AG09309 (cell line): ENCODE measurements around the gene C1QTNF5.

Experiments used
- DNase-seq: peaks from one replicate; pipeline ENCODE4 v3.0.0-alpha.2; 2010; ENCODE audit warnings: low read depth
- H3K4me3 ChIP-seq: 2 replicates; pipeline ENCODE4 v1.5.1; 2011; ENCODE audit warnings: mild to moderate bottlenecking, low read depth, low read length, moderate library complexity; ENCODE audit not compliant: control insufficient read depth
- CTCF ChIP-seq: IDR thresholded peaks from 2 replicates; pipeline ENCODE4 v1.5.1; 2011; ENCODE audit warnings: mild to moderate bottlenecking, low read depth, low read length, inconsistent platforms; ENCODE audit not compliant: insufficient read depth, control insufficient read depth; ENCODE audit errors: missing control alignments

Gene C1QTNF5

GRCh38 chr11:119319700-119320239 lies 20.9 kb downstream of the C1QTNF5 start:
- H3K4me3 ChIP-seq, result no peak overlapping the region
- no peak for DNase-seq
- no peak for TF ChIP-seq CTCF

GRCh38 chr11:119319136-119319699 lies 21.5 kb downstream of the C1QTNF5 start:
- H3K4me3 ChIP-seq, result no peak overlapping the region
- no peak for TF ChIP-seq CTCF
- DNase-seq, result no peak

- DNase-seq, result no peak
- no peak overlapping the region for H3K4me3 ChIP-seq
- TF ChIP-seq CTCF, result no peak
Measured at GRCh38 chr11:119318240-119319135, 22.2 kb downstream of the C1QTNF5 start.

- no peak for DNase-seq
- H3K4me3 ChIP-seq, result no peak overlapping the region
- no peak for TF ChIP-seq CTCF
Measured at GRCh38 chr11:119317592-119318239, 23.0 kb downstream of the C1QTNF5 start.

GRCh38 chr11:119316729-119317591 lies 23.7 kb downstream of the C1QTNF5 start, which contains the start of gene MCAM:
TSS of gene MCAM (minus strand) at chr11:119317130. CDS start at chr11:119317101, 29 bp downstream.
- no peak for DNase-seq
- peak within 1 kb of the TSS; percentile 40 for H3K4me3 ChIP-seq
- no peak for TF ChIP-seq CTCF

GRCh38 chr11:119316016-119316728 lies 24.5 kb downstream of the C1QTNF5 start:
- TF ChIP-seq CTCF, result no peak

More at GRCh38 chr11:119316016-119316728, 24.5 kb downstream of the C1QTNF5 start:
- DNase-seq, result no peak
- peak overlapping the region; percentile 40 for H3K4me3 ChIP-seq
